NOMO-1 (cell line): ENCODE measurements around the gene NOP16.

ENCODE experiments used
- DNase-seq, 2 experiments: peaks; one replicate each; lab custom pipeline; 2025; ENCODE audit not compliant: unreplicated experiment in 2 of 2; lab: John Stamatoyannopoulos, UW

The NOP16 gene

DNA sequence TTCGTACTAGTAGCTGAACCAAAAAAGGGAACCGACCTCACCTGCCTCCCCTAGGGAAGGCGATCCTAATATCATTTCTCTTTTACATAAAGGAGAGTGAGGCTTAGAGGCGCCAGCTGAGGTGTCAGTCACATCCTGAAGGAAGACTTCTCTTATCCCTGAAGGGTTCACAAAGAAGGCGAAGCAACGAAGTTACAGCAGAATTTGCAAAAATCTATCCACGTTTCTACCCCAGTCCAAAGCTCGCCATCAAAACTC is 26.2 kb downstream of the NOP16 start:
- DNase-seq: peak in 1 of 2 experiments; percentile 44

GRCh38 chr5:176361437-176362232 is 26.8 kb downstream of the NOP16 start, which contains the start of gene KIAA1191:
TSS of gene KIAA1191 (minus strand) at chr5:176361764. CDS start at chr5:176359508, 2,256 bp downstream.
- peak; percentile 90 for DNase-seq

DNA sequence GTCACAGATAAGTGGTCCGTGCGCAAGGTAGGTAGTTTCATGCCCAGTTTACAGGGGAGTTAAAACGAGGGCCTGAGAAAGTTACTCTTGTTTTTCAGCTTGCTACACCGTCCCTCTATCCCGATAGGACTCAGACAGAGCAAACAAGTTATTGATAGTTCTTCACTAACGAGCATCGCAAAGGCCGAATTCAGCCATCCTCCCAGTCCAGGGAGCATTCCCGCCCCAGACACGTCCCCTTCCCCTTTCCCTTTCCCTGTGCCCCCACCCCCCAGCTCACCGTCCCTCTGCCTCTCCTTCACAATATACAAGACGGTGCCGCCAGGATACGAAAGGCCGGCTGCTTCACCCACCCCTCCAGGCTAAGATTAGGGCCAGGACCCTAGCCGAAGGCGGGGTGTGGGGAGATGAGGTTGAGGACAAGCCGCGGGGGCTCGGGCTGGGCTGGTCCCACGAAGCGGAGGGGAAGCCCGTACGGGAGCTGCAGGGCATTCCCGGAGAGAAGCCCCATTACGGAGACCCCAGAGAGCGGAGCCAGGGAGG is 27.4 kb downstream of the NOP16 start:
- DNase-seq: no peak

GRCh38 chr5:176359658-176360057 is 28.7 kb downstream of the NOP16 start:
- no peak for DNase-seq

GRCh38 chr5:176356179-176356566 is 32.2 kb downstream of the NOP16 start:
- no peak for DNase-seq

DNA sequence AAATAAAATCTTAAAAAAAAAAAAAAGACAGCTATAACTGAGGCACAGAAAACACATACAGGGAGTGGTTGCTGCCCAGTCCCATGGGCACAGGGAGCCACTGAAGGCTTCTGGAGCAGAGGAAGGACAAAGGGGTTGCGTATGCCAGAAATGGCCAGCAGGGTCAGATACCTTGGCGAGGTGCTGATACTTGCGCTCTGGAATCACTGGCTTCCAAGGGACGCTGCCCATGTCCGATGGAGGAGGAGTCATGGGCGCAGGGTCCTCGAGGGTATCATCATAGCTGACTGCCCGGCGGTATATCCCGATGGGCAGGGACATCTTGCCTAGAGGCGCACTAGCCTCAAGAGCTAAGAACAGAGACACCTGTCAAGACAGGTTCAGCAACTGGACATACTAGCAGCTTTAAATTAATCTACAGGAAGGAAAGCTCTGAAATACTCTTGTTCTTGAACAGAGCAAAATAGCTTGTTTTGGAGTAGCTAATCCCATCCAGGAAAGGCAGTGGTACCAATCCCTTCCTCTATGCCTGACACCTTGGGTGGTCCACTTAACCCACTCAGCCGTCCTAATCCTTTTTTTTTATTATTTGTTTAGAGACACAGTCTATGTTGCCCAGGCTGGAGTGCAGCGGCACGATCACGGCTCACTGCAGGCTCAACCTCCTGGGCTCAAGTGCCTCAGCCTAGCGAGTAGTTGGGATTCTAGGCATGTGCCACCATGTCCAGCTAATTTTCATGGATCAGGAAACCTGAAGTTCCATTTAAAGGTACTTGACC is 32.8 kb downstream of the NOP16 start:
- DNase-seq: no peak

DNA sequence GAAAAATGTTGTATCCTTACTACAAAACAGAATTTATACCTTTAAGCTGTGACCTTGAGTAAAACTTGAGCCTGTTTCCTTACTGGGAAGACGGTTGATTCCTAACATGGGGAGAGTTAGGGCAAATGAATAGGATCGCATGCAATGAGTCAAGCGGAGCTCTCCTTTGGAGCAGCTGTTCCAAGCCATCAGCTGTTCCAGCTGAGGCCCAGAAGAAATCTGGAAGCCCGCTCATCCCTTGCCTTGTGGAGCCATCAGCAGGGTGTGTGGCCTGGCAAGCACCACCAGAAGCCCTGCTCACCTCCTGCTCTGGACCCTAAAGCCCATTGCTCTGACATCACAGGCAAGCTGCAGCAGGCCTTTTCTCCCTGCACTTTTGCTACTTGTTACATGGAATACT is 34.9 kb downstream of the NOP16 start:
- DNase-seq: no peak

GRCh38 chr5:176352116-176352878 is 36.1 kb downstream of the NOP16 start:
- no peak for DNase-seq

DNA sequence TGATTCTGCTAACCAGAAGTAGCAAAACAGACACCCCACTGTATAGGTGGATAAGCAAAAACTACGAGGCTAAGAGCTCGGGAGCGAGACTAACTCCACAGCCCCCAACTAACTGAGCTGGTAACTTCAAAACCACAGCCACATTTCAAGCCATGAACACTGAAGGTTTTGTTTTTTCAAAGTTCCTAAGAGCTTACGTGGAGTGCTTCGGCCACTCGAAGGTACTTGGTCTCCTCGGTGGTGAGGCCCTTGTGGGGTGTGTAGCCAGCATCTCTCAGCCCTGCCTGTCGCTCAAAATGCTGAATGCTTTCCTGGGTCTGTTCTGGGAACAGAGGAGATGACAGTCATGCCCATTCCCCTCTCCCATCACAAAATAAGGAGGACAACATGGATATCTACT is 38.0 kb downstream of the NOP16 start:
- no peak for DNase-seq

GRCh38 chr5:176342766-176343458 is 45.5 kb downstream of the NOP16 start:
- no peak for DNase-seq

GRCh38 chr5:176342158-176342483 is 46.3 kb downstream of the NOP16 start:
- no peak for DNase-seq

GRCh38 chr5:176341325-176342157 is 46.9 kb downstream of the NOP16 start:
- DNase-seq: no peak

DNA sequence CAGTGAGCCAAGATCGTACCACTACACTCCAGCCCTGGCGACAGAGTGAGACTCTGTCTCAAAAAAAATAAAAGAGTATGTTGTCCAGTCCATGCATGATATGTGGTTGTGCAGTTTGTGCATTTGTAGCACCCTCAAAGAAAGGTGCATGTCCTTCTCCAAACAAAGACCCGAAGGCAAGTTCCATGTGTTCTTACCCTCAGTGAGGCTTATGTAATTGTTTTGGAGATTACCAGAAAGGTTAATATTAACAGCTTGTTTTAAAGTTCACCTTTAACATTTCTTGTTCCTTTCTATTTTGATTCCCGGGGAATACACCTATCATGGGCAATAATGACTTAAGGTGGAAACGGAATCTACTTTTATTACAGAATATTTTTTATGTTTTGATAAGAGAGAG is 49.1 kb downstream of the NOP16 start:
- no peak for DNase-seq

DNA sequence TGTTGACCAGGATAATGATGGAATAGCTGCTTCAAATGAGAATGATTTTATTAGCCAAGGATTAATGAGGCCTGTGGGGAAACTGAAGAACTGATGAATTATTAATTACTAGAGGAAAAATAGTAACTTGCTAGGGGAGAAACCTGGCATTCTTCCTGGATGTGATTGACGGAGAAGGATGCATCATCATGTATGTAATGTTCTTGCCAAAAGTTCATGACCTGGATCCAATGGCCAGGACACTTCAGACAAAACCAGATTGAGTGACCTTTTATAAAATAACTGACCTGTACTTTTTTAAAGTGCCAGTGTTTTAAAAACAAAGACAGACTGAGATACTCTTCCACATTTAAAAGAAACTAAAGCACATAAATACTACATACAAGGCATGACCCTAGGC is 50.5 kb downstream of the NOP16 start:
- DNase-seq: no peak

DNA sequence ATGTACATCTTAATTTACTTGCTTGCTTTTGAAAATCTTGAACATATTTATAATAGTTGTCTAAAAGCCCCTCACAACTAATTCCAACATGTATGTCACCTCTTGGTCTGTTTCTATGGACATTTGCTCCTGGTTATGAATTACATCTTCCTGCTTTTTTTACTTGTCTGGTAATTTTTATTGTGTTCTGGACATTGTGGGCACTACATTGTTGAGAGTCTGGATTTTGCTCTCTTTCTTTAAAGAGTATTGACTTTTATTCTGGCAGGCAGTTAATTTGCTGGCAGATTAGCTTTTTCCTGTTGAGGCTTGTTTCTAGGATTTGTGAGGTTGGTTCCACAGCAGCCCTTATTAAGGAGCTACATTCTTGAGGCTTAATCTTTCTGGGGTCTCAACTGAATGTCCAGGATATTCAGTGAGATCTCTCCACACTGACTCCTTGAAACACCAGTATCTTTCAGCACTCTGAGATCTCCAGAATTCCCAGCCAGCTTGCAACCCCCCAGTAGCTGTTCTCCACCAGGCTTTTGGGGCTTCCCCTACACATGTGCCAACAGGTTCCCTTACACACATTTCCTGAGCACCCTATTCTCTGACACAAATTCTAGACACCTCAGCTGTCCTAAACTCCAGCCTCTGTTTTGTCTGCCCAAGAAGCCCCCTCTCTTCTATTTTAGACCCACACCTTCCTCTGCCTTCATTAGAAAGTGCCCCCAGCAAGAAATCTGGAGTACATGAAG is 54.2 kb downstream of the NOP16 start:
- no peak for DNase-seq
